Activated CD4-positive, alpha-beta T cell treated with anti-CD3 and anti-CD28 coated beads, Interleukin-2, amount 50 U/mL, for 24 hours (primary cell): ENCODE results near the gene EFCC1.

Experiments
- DNase-seq, 2 donors: peaks; one replicate each; pipeline ENCODE4 v3.0.0-alpha.2; 2020; ENCODE audit warnings: low read depth in 1 of 2, low spot score in 1 of 2

The EFCC1 gene

GRCh38 chr3:129031476-129032215 is 30.5 kb downstream of the EFCC1 start:
- DNase-seq, result no peak

- no peak for DNase-seq
These were observed 31.6 kb downstream of the EFCC1 start for GRCh38 chr3:129032716-129033115.

- DNase-seq, result no peak
These were observed 32.0 kb downstream of the EFCC1 start for GRCh38 chr3:129033151-129033550.

- no peak for DNase-seq
These were observed 32.7 kb downstream of the EFCC1 start for GRCh38 chr3:129033633-129034321.

- no peak for DNase-seq
These were observed 33.5 kb downstream of the EFCC1 start for GRCh38 chr3:129034642-129035041.

GRCh38 chr3:129035360-129036221 is 34.5 kb downstream of the EFCC1 start:
- no peak for DNase-seq

GRCh38 chr3:129036222-129037092 is 35.4 kb downstream of the EFCC1 start:
- no peak for DNase-seq

- no peak for DNase-seq
These were observed 36.0 kb downstream of the EFCC1 start for GRCh38 chr3:129037093-129037419.

- DNase-seq, result no peak
These were observed 37.2 kb downstream of the EFCC1 start for GRCh38 chr3:129038121-129038855.

- no peak for DNase-seq
These were observed 38.4 kb downstream of the EFCC1 start for GRCh38 chr3:129039271-129040038.

GRCh38 chr3:129040039-129040336 is 38.9 kb downstream of the EFCC1 start:
- no peak for DNase-seq

- no peak for DNase-seq
These were observed 39.6 kb downstream of the EFCC1 start for GRCh38 chr3:129040579-129041300.

GRCh38 chr3:129045675-129046036 is 44.6 kb downstream of the EFCC1 start:
- DNase-seq, result no peak

GRCh38 chr3:129046037-129046731 is 45.1 kb downstream of the EFCC1 start:
- no peak for DNase-seq

- DNase-seq, result no peak
These were observed 45.8 kb downstream of the EFCC1 start for GRCh38 chr3:129046732-129047552.

- no peak for DNase-seq
These were observed 46.4 kb downstream of the EFCC1 start for GRCh38 chr3:129047553-129047839.

- no peak for DNase-seq
These were observed 49.6 kb downstream of the EFCC1 start for GRCh38 chr3:129050556-129051295.
